GM18870 (cell line): ENCODE results near the gene C6orf132.
"Not testable (repeated sequence)": the region's sequence is repeated elsewhere in the genome, so short reads cannot be mapped to it uniquely, and the experiment has no call there.

Source experiments
- ATAC-seq: cut with Tn5 transposase; IDR thresholded peaks from one replicate; pipeline ENCODE4 v1.9.1; 2021; ENCODE audit warnings: moderate library complexity; ENCODE audit not compliant: unreplicated experiment

Gene C6orf132

GRCh38 chr6:42142118-42142835 is at the start of gene C6orf132:
C6orf132 (minus strand) TSS chr6:42142620; CDS start chr6:42142444, 176 bp downstream.
- no peak for ATAC-seq

- ATAC-seq, result no peak
Measured at GRCh38 chr6:42190554-42191183, 48.2 kb upstream of the C6orf132 start.

- no peak for ATAC-seq
Measured at GRCh38 chr6:42188406-42188805, 46.0 kb upstream of the C6orf132 start.

- no peak for ATAC-seq
Measured at GRCh38 chr6:42185597-42185996, 43.2 kb upstream of the C6orf132 start.

- ATAC-seq, result no peak
Measured at GRCh38 chr6:42184475-42184874, 42.1 kb upstream of the C6orf132 start.

GRCh38 chr6:42182101-42182500 is 39.7 kb upstream of the C6orf132 start:
- ATAC-seq, result no peak

GRCh38 chr6:42179945-42180313 is 37.5 kb upstream of the C6orf132 start:
- no peak for ATAC-seq

- ATAC-seq, result no peak
Measured at GRCh38 chr6:42179261-42179944, 37.0 kb upstream of the C6orf132 start.

GRCh38 chr6:42177514-42178364 is 35.3 kb upstream of the C6orf132 start:
- no peak for ATAC-seq

- no peak for ATAC-seq
Measured at GRCh38 chr6:42176981-42177380, 34.6 kb upstream of the C6orf132 start.

- no peak for ATAC-seq
Measured at GRCh38 chr6:42175860-42176259, 33.4 kb upstream of the C6orf132 start.

GRCh38 chr6:42173101-42173500 is 30.7 kb upstream of the C6orf132 start, which contains the start of gene GUCA1A:
GUCA1A (plus strand) TSS chr6:42173364; CDS start chr6:42173614, 250 bp downstream.
- ATAC-seq, result no peak

- ATAC-seq, result no peak
Measured at GRCh38 chr6:42171813-42172581, 29.6 kb upstream of the C6orf132 start.

- not testable (repeated sequence) for ATAC-seq
Measured at GRCh38 chr6:42169780-42170179, 27.4 kb upstream of the C6orf132 start.

- ATAC-seq, result no peak
Measured at GRCh38 chr6:42168650-42169049, 26.2 kb upstream of the C6orf132 start.

GRCh38 chr6:42166444-42167141 is 24.2 kb upstream of the C6orf132 start:
- no peak for ATAC-seq

GRCh38 chr6:42165016-42165415 is 22.6 kb upstream of the C6orf132 start:
- no peak for ATAC-seq

- no peak for ATAC-seq
Measured at GRCh38 chr6:42163981-42164380, 21.6 kb upstream of the C6orf132 start.

GRCh38 chr6:42162812-42163211 is 20.4 kb upstream of the C6orf132 start:
- ATAC-seq, result no peak

- no peak for ATAC-seq
Measured at GRCh38 chr6:42162384-42162783, 20.0 kb upstream of the C6orf132 start.
